D721Med (cell line): ENCODE results near the gene HOXA7.

Source experiments
- DNase-seq: peaks from one replicate; pipeline ENCODE4 v3.0.0; 2011; ENCODE audit warnings: low spot score; ENCODE audit not compliant: insufficient read length
- FAIRE-seq: peaks from 2 replicates; lab custom pipeline; 2011; peaks lifted over from hg19 to GRCh38; lab: Jason Lieb, UNC
- CTCF ChIP-seq: IDR thresholded peaks from 2 replicates; pipeline ENCODE4 v1.5.1; 2012; ENCODE audit warnings: mild to moderate bottlenecking, control low read depth; ENCODE audit not compliant: insufficient read depth; ENCODE audit errors: missing control alignments

Gene HOXA7

GRCh38 chr7:27174874-27175625 is 18.6 kb upstream of the HOXA7 start:
- no peak for DNase-seq
- no peak for FAIRE-seq
- no peak for TF ChIP-seq CTCF

GRCh38 chr7:27173956-27174873 is 17.7 kb upstream of the HOXA7 start, which contains the start of gene HOXA10:
Gene HOXA10, minus strand, starts transcription at chr7:27174320. Its CDS starts 14 bp downstream, at chr7:27174306.
- no peak for TF ChIP-seq CTCF
- DNase-seq (no peak), FAIRE-seq (no peak)

- FAIRE-seq (no peak), DNase-seq (no peak)
- no peak for TF ChIP-seq CTCF
Observed at GRCh38 chr7:27173511-27173955, 17.1 kb upstream of the HOXA7 start.

- no peak for FAIRE-seq
Observed at GRCh38 chr7:27172823-27173510, 16.5 kb upstream of the HOXA7 start.

GRCh38 chr7:27172315-27172774 is 15.9 kb upstream of the HOXA7 start:
- no peak for DNase-seq
- FAIRE-seq, result no peak
- TF ChIP-seq CTCF, result no peak

More at GRCh38 chr7:27172823-27173510, 16.5 kb upstream of the HOXA7 start:
- TF ChIP-seq CTCF, result no peak
- DNase-seq, result no peak

GRCh38 chr7:27171637-27172314 is 15.3 kb upstream of the HOXA7 start:
- no peak for TF ChIP-seq CTCF
- no peak for DNase-seq
- no peak for FAIRE-seq
